Esophagus squamous epithelium (tissue), 4 donors: Measurements from ENCODE around the gene SRRM2.

Experiments
- CTCF ChIP-seq, 6 experiments: fragments of 450-650 bp in 4 of 6; fragments of 200-600 bp in 2 of 6; sonication (generic) in 2 of 6; IDR thresholded peaks; one replicate each; pipeline ENCODE4 v1.5.1; 2016 to 2019; ENCODE audit warnings: antibody characterized with exemption in 6 of 6, mild to moderate bottlenecking in 4 of 6, moderate library complexity in 4 of 6
- POLR2A ChIP-seq, 4 donors: fragments of 450-650 bp; IDR thresholded peaks; one replicate each; pipeline ENCODE4 v1.6.1; 2017; ENCODE audit warnings: antibody characterized with exemption in 4 of 4, mild to moderate bottlenecking in 4 of 4, moderate library complexity in 3 of 4

GRCh38 chr16:2791174-2791573 is 38.7 kb downstream of the SRRM2 start:
- TF ChIP-seq CTCF (IDR thresholded peaks at IDR 0.05) (no peak), POLR2A (IDR thresholded peaks at IDR 0.05) (no peak)
